T-helper 17 cell (primary cell): ENCODE measurements around the gene UTF1. TPM values are rescaled to one million over a fixed set of nuclear protein-coding genes. Genes with fewer than 3 reads are reported as not detected.

Source experiments
- ATAC-seq: fragments of 150-1000 bp; cut with Tn5 transposase; 2 replicates; pipeline ENCODE4 v1.10.0; 2021; ENCODE audit warnings: mild to moderate bottlenecking, moderate library complexity
- DNase-seq, 3 donors: peaks; one replicate each; pipeline versions ENCODE4 v3.0.0 to v3.0.0-alpha.2; 2020 to 2021
- H3K9me3 ChIP-seq: one replicate; pipeline ENCODE4 v1.7.0; 2013; ENCODE audit warnings: low read length, mild to moderate bottlenecking; ENCODE audit not compliant: control insufficient read depth, poor library complexity, severe bottlenecking
- H3K27ac Mint-ChIP-seq: one replicate; pipeline ENCODE4 v1.8.0; 2022; ENCODE audit warnings: mild to moderate bottlenecking, moderate library complexity, mixed read lengths
- H3K27me3 Mint-ChIP-seq: one replicate; pipeline ENCODE4 v1.8.0; 2022; ENCODE audit warnings: mixed read lengths
- H3K36me3 Mint-ChIP-seq: one replicate; pipeline ENCODE4 v1.8.0; 2022; ENCODE audit warnings: low read depth, mixed read lengths
- H3K4me1 Mint-ChIP-seq: one replicate; pipeline ENCODE4 v1.8.0; 2022; ENCODE audit warnings: mild to moderate bottlenecking, mixed read lengths
- H3K4me3 Mint-ChIP-seq: one replicate; pipeline ENCODE4 v1.8.0; 2022; ENCODE audit warnings: mild to moderate bottlenecking, moderate library complexity, mixed read lengths
- total RNA-seq, 4 donors: library from RNA in 2 of 4; stranded (reverse) in 2 of 4; gene quantifications; one replicate each; pipeline ENCODE4 v1.2.3 and lab custom pipeline; 2022 to 2026

UTF1 gene
- total RNA-seq, 2 donors from 2014 or later: not detected

DNA sequence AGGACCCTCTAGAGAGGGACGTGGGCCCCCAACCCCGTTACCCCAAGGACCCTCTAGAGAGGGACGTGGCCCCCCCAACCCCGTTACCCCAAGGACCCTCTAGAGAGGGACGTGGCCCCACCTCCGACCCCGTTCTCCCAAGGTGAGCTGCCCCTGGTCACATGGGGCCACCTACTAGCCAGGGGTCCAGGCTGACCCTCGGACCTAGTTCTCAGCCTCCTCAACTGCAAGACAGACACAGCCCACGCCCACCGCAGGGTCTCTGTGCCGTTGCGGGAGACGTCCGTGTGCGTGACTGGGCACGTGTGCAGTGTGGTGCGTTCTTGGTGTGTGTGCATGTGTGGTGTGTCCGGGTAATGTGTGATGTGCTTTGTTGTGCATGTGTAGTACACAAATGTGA, 21.6 kb upstream of the UTF1 start:
- Mint-ChIP-seq H3K36me3 (no peaks in the 10 kb centered on the region), H3K4me1 (peaks cover 3% of the 10 kb centered on the region), H3K4me3 (no peak overlapping the region), H3K27me3 (peaks cover 9% of the 10 kb centered on the region), H3K27ac (no peak overlapping the region)
- H3K9me3 ChIP-seq: no peaks in the 10 kb centered on the region
- DNase-seq (no peak), ATAC-seq (no peak)

DNA sequence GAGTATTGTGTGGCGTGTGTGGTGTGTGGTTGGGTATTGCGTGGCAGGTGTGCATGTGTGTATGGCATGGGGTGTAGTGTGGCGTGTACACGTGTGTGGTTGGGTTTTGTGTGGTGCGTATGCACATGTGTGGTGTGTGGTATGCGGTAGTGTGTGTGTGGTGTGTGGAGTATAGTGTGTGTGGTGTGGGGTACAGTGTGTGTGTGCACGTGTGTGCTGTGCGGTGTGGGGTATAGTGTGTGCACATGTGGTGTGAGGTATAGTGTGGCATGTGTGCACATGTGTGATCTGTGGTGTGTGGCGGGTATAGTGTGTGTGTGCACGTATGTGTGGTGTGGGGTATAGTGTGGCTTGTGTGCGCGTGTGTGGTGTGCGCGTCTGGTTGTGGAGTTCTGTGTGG, 20.9 kb upstream of the UTF1 start:
- H3K4me3 Mint-ChIP-seq: no peak overlapping the region
- H3K9me3 ChIP-seq: no peaks in the 10 kb centered on the region
- peaks cover 3% of the 10 kb centered on the region for H3K4me1 Mint-ChIP-seq
- no peak overlapping the region for H3K27ac Mint-ChIP-seq
- no peaks in the 10 kb centered on the region for H3K36me3 Mint-ChIP-seq
- peaks cover 9% of the 10 kb centered on the region for H3K27me3 Mint-ChIP-seq
- DNase-seq: no peak
- no peak for ATAC-seq

DNA sequence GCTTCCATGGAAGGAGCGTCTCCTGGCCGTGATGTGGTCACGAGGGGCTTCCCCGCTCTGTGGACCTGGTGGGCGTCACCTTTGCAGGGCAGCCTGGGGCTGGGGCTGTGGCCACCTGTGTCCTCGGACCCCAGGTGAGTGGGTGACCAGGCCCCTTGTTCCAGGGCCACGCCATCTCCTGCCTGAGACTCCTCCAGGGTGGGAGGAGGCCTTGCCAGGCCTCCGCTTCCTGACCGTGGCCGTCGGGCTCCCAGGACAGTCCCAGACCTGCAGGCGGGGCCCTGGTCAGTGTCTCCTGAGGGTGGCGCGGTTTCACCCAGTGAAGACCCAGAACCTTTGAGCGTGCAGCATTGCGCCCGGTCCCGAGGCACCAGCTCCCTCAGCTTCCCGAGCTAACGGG, 20.4 kb upstream of the UTF1 start:
- Mint-ChIP-seq H3K4me1 (peaks cover 3% of the 10 kb centered on the region), H3K27ac (no peak overlapping the region), H3K27me3 (peaks cover 9% of the 10 kb centered on the region), H3K4me3 (no peak overlapping the region), H3K36me3 (no peaks in the 10 kb centered on the region)
- DNase-seq: no peak
- ATAC-seq: no peak
- no peaks in the 10 kb centered on the region for H3K9me3 ChIP-seq

DNA sequence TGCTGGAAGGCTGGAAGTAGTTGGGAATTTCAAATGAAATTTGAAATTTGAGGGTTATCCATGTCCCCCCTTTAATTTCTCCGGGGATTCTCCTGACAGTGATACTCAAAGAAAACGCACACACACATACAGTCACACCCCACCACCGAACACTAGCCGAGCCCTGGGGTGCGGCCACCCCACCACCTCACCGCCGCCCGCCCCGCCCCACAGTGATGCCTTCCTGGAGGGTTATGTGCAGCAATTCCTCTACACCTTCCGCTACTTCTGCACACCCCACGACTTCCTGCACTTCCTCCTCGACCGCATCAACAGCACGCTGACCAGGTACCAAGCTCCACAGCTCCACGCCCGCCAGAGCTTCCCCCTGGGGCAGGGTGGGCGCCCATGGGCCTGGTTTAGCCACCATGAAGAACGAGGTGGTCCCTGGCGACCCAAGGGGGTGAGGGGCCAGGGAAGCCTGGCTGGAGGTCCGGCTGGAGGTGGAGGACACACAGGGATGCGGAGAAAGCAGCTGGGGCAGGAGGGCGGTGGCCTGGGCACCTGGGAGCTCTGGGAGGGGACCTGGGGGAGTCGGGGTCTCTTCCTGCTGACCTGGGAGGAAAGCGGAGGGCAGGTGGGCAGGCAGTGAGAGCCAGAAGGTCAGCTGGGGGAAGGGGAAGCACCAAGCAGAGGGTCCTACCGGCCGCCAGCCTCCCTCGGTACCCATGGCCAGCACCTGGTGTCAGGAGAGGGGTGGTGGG, 19.4 kb upstream of the UTF1 start:
- H3K36me3 Mint-ChIP-seq: no peaks in the 10 kb centered on the region
- H3K27me3 Mint-ChIP-seq: peaks cover 9% of the 10 kb centered on the region
- ATAC-seq: no peak
- H3K27ac Mint-ChIP-seq: no peak overlapping the region
- H3K4me3 Mint-ChIP-seq: no peak overlapping the region
- no peak for DNase-seq
- peaks cover 3% of the 10 kb centered on the region for H3K4me1 Mint-ChIP-seq
- no peaks in the 10 kb centered on the region for H3K9me3 ChIP-seq

DNA sequence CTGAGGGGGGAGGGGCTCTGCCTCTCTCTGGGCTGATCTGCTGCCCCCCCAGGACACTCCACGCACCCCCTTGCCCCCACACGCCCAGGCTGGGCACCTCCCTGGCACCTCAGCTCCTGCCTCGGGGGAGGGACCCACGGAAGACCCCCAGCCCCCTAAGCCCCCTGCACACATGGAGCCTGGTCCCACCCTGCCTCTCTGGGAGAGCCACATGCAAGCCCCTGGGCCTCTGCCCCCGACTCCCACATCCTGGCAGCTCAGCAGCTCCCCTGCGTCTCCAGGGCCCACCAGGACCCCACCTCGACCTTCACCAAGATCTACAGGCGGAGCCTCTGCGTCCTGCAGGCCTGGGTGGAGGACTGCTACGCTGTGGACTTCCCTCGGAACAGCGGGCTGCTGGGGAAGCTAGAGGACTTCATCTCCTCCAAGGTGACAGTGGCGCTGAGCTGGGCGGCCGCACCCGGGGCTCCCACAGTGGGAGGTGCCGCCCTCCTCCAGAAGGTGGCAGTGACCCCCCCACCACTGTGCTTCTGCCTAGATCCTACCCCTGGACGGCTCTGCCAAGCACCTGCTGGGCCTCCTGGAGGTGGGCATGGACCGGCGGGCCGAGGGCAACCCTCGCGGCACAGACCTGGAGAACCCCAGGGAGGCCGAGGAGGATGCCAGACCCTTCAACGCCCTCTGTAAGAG, 18.7 kb upstream of the UTF1 start:
- Mint-ChIP-seq H3K36me3 (no peaks in the 10 kb centered on the region), H3K4me1 (peaks cover 3% of the 10 kb centered on the region), H3K4me3 (no peak overlapping the region), H3K27me3 (peaks cover 15% of the 10 kb centered on the region), H3K27ac (no peak overlapping the region)
- no peaks in the 10 kb centered on the region for H3K9me3 ChIP-seq
- ATAC-seq: no peak
- DNase-seq: no peak

- Mint-ChIP-seq H3K27me3 (peaks cover 24% of the 10 kb centered on the region), H3K36me3 (no peaks in the 10 kb centered on the region), H3K4me3 (no peak overlapping the region), H3K4me1 (peaks cover 3% of the 10 kb centered on the region), H3K27ac (no peak overlapping the region)
- no peaks in the 10 kb centered on the region for H3K9me3 ChIP-seq
- ATAC-seq: no peak
- DNase-seq: no peak
Observed at GRCh38 chr10:133211959-133212852, 17.8 kb upstream of the UTF1 start.

DNA sequence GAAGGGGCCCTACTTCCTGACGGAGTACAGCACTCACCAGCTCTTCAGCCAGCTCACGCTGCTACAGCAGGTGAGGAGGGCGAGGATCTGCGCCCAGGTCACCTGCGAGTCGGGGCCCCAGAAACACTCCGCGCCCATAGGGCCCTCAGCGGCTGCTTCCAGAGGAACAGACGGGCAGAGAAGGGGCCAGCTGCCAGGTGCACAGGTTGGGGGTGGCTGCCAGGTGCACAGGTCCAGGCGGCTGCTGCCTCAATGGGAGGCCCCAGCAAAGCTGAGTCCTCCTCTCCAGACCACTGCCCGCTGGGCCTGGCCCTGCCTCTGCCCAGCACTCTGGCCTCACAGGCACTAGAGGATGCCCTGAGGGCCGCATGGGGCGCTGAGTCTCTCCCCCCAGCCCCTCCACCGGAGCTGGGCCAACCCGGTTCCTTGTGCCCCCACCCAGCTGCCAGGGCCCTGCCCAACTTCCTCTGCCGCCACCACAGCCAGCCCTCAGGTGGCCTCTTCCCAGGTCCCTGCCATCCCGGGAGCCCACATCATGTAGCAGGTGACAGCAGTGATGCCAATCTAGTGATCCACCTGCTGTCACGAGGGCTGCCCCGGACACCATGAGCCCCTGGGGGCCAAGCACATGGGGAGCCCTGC, 17.0 kb upstream of the UTF1 start:
- Mint-ChIP-seq H3K27ac (no peak overlapping the region), H3K27me3 (peaks cover 24% of the 10 kb centered on the region), H3K4me3 (no peak overlapping the region), H3K36me3 (no peaks in the 10 kb centered on the region), H3K4me1 (peaks cover 3% of the 10 kb centered on the region)
- H3K9me3 ChIP-seq: no peaks in the 10 kb centered on the region
- ATAC-seq: no peak
- no peak for DNase-seq

DNA sequence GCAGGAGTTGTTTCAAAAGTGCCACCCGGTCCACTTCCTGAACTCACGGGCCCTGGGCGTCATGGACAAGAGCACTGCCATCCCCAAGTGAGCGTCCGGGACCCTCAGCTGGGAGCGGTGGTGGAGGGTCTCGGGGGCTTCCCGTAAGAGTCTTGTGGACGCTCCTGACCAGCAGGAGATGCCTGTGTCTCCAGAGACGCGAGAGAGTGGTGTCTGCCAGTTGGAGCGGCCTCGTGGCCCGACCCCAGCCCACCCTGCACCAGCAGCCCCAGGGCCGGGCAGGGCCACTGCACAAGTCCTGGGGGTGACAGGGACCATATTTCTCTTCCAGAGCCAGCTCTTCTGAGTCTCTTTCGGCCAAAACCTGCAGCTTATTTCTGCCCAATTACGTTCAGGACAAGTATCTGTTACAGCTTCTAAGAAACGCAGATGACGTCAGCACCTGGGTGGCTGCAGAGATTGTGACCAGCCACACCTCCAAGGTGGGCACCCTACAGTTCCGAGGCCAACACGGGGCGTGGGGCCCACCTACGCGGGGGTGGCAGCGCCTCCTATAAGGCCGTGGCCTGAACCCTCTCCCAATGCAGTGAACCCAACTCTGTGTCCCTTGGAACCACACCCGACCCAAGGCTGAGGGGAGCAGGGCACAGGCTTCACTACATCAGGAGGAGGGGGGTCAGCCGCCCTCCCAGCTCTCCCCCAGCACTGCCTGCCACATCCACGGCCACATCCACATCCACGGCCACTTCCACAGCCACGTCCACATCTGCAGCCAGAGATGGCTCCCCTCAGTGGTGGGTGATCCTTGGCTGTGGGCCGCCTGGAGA, 16.2 kb upstream of the UTF1 start:
- no peak overlapping the region for H3K27ac Mint-ChIP-seq
- peaks cover 24% of the 10 kb centered on the region for H3K27me3 Mint-ChIP-seq
- ATAC-seq (no peak), DNase-seq (no peak)
- H3K9me3 ChIP-seq: no peaks in the 10 kb centered on the region
- H3K4me1 Mint-ChIP-seq: peaks cover 3% of the 10 kb centered on the region
- H3K4me3 Mint-ChIP-seq: no peak overlapping the region
- no peaks in the 10 kb centered on the region for H3K36me3 Mint-ChIP-seq

GRCh38 chr10:133214468-133215410, 15.3 kb upstream of the UTF1 start:
- no peaks in the 10 kb centered on the region for H3K36me3 Mint-ChIP-seq
- peaks cover 24% of the 10 kb centered on the region for H3K27me3 Mint-ChIP-seq
- no peak overlapping the region for H3K27ac Mint-ChIP-seq
- ATAC-seq (no peak), DNase-seq (no peak)
- H3K9me3 ChIP-seq: no peaks in the 10 kb centered on the region
- H3K4me1 Mint-ChIP-seq: peaks cover 3% of the 10 kb centered on the region
- H3K4me3 Mint-ChIP-seq: no peak overlapping the region

GRCh38 chr10:133215586-133215985, 14.4 kb upstream of the UTF1 start:
- ATAC-seq (no peak), DNase-seq (no peak)
- Mint-ChIP-seq H3K4me3 (no peak overlapping the region), H3K27ac (no peak overlapping the region), H3K36me3 (no peaks in the 10 kb centered on the region), H3K27me3 (peaks cover 24% of the 10 kb centered on the region), H3K4me1 (peaks cover 1% of the 10 kb centered on the region)
- no peaks in the 10 kb centered on the region for H3K9me3 ChIP-seq

DNA sequence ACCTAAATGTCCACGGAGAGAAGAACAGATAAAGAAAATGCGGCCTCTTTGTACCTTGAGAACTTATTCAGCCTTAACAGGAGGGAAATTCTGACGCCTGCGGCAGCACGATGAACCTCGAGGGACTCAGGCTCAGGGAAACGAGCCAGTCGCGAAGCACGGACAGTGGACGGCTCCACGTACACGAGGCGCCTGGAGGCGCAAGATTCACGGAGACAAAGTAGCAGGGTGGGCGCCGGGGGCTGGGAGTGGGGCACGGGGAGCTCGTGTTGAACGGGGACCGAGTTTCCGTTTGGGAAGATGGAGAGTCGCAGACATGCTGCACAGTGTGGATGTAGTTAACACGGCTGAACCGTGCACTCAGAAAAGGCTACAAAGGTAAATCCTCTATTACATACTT, 13.2 kb upstream of the UTF1 start:
- H3K27ac Mint-ChIP-seq: no peak overlapping the region
- H3K9me3 ChIP-seq: no peaks in the 10 kb centered on the region

More for the DNA sequence above, 13.2 kb upstream of the UTF1 start:
- ATAC-seq: no peak
- H3K4me3 Mint-ChIP-seq: no peak overlapping the region
- peaks cover 3% of the 10 kb centered on the region for H3K4me1 Mint-ChIP-seq
- peaks cover 30% of the 10 kb centered on the region for H3K27me3 Mint-ChIP-seq
- DNase-seq: no peak
- no peaks in the 10 kb centered on the region for H3K36me3 Mint-ChIP-seq
